Right renal pelvis (tissue), 4 donors: Measurements from ENCODE around the gene DPEP2NB. TPM values are rescaled to one million over a fixed set of nuclear protein-coding genes. Genes with fewer than 3 reads are reported as not detected.

Experiments used
- DNase-seq, 4 donors: peaks; one replicate each; pipeline ENCODE4 v3.0.0-alpha.2; 2013; ENCODE audit warnings: low read depth in 4 of 4, low spot score in 3 of 4, missing footprints in 1 of 4
- polyA plus RNA-seq, 4 donors: library from polyadenylated mRNA; unstranded; fragments of 120-200 nt; gene quantifications; one replicate each; pipeline ENCODE4 v1.2.1, GENCODE V29; 2013; ENCODE audit not compliant: insufficient read length in 4 of 4

DPEP2NB gene
- polyA plus RNA-seq, 4 donors, result not detected

GRCh38 chr16:67964477-67965131 is 51.1 kb downstream of the DPEP2NB start:
- DNase-seq, result no peak

DNA sequence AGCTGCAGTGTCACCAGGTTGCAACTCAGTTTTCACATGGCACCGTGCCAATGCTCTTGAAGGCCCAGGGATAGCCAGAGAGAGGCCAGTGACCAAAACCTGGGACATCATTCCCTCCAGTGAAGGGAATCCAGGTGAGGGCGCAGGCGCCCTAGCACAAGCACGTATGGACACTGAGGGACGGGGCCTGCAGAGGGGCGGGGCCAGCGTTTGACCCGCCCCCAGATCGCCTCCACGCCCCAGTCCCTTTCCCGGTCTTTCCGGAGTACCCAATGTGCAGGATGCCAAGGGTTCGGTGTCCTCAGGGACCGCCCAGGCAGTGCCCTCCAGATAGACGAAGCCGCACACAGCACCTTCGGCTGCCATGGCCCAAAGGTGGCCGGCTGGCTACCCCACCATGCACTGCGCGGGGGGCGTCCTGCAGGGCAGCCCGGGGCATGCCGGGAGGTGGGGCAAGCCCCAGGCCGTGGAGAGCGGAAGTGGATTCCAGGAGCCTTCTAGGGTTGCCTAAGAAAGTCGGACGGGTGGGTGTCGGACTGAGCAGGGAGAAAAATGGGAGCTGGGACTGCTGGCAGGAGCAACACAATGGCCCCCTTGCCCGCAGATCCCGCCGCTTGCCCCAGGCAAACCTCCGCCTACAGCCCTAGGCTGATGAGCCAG is 51.9 kb downstream of the DPEP2NB start:
- DNase-seq, result no peak

Other genes with a start within 250 kb of the DPEP2NB start
- 10 to 100 TPM; 21.6 to 28.5 (median 22.3) TPM for gene RANBP10, start 209.4 kb downstream of the DPEP2NB start, polyA plus RNA-seq
- gene TSNAXIP1, start 209.0 kb downstream of the DPEP2NB start, polyA plus RNA-seq, result 1 to 10 TPM; 7.3 to 9.0 (median 7.7) TPM
- gene THAP11, start 173.6 kb downstream of the DPEP2NB start, polyA plus RNA-seq, result 10 to 100 TPM; 30.4 to 33.8 (median 32.1) TPM
- 100 to 1,000 TPM; 121 to 130 (median 129) TPM for gene NUTF2, start 169.0 kb downstream of the DPEP2NB start, polyA plus RNA-seq
- 10 to 100 TPM; 42.0 to 51.5 (median 46.9) TPM for gene CENPT, start 168.2 kb downstream of the DPEP2NB start, polyA plus RNA-seq
- gene EDC4, start 142.9 kb downstream of the DPEP2NB start, polyA plus RNA-seq, result 10 to 100 TPM; 80.6 to 93.6 (median 86.7) TPM
- gene NRN1L, start 131.0 kb downstream of the DPEP2NB start, polyA plus RNA-seq, result under 1 TPM in 2 of 4 donors, not detected in 2; 0.31 to 0.95 TPM
- 10 to 100 TPM; 33.7 to 41.8 (median 37.9) TPM for gene PSKH1, start 122.7 kb downstream of the DPEP2NB start, polyA plus RNA-seq
- 1 to 10 TPM; 3.0 to 8.9 (median 5.7) TPM for gene CTRL, start 84.0 kb downstream of the DPEP2NB start, polyA plus RNA-seq
- gene PSMB10, start 79.1 kb downstream of the DPEP2NB start, polyA plus RNA-seq, result 10 to 100 TPM; 20.0 to 30.3 (median 21.3) TPM
- 10 to 100 TPM; 15.8 to 21.7 (median 19.1) TPM for gene LCAT, start 71.8 kb downstream of the DPEP2NB start, polyA plus RNA-seq
- gene SLC12A4, start 47.3 kb downstream of the DPEP2NB start, polyA plus RNA-seq, result 10 to 100 TPM; 33.6 to 38.0 (median 36.5) TPM
- under 1 TPM in 3 of 4 donors, not detected in 1; 0.06 to 0.37 (median 0.14) TPM for gene DPEP3, start 35.4 kb downstream of the DPEP2NB start, polyA plus RNA-seq
- under 1 TPM; 0.44 to 0.78 (median 0.70) TPM for gene DPEP2, start 16.4 kb downstream of the DPEP2NB start, polyA plus RNA-seq
- gene DDX28, start 7.3 kb upstream of the DPEP2NB start, polyA plus RNA-seq, result 10 to 100 TPM in 3 of 4 donors, 1 to 10 TPM in 1; 9.9 to 12.1 (median 10.9) TPM
- gene DUS2, start 7.4 kb upstream of the DPEP2NB start, polyA plus RNA-seq, result 10 to 100 TPM; 13.2 to 17.2 (median 15.1) TPM
- gene NFATC3, start 69.5 kb upstream of the DPEP2NB start, polyA plus RNA-seq, result 10 to 100 TPM; 32.2 to 39.0 (median 35.9) TPM
- gene ESRP2, start 220.2 kb upstream of the DPEP2NB start, polyA plus RNA-seq, result 10 to 100 TPM; 26.3 to 36.3 (median 27.1) TPM
- gene PLA2G15, start 229.5 kb upstream of the DPEP2NB start, polyA plus RNA-seq, result 10 to 100 TPM; 20.8 to 24.1 (median 23.0) TPM
- 10 to 100 TPM; 12.6 to 16.3 (median 13.4) TPM for gene SLC7A6, start 248.6 kb upstream of the DPEP2NB start, polyA plus RNA-seq